Stomach (tissue), 4 donors: Measurements from ENCODE around the gene ACAA1.

Experiments used
- POLR2A ChIP-seq, 4 donors: fragments of 450-650 bp; IDR thresholded peaks; one replicate each; pipeline ENCODE4 v1.6.1; 2016; ENCODE audit warnings: antibody characterized with exemption in 4 of 4, control low read depth in 2 of 4, mild to moderate bottlenecking in 1 of 4, moderate library complexity in 1 of 4
- POLR2AphosphoS5 ChIP-seq, 3 donors: sonication (generic); formaldehyde crosslinking; IDR thresholded peaks; one replicate each; pipeline ENCODE4 v1.6.1; 2016; ENCODE audit warnings: antibody characterized with exemption in 3 of 3
- TF ChIP-seq, protein P1 (sequence below), 7 experiments: fragments of 450-650 bp in 4 of 7; fragments of 200-600 bp in 3 of 7; sonication (generic) in 3 of 7; IDR thresholded peaks; one replicate each; pipeline ENCODE4 v1.5.1; 2016 to 2019; ENCODE audit warnings: antibody characterized with exemption in 7 of 7, control low read depth in 2 of 7, mild to moderate bottlenecking in 1 of 7

GRCh38 chr3:38110314-38111050, 26.4 kb downstream of the ACAA1 start:
- TF ChIP-seq POLR2A (IDR thresholded peaks at IDR 0.05) (no peak), POLR2AphosphoS5 (IDR thresholded peaks at IDR 0.05) (no peak)
- TF ChIP-seq, protein P1, sequence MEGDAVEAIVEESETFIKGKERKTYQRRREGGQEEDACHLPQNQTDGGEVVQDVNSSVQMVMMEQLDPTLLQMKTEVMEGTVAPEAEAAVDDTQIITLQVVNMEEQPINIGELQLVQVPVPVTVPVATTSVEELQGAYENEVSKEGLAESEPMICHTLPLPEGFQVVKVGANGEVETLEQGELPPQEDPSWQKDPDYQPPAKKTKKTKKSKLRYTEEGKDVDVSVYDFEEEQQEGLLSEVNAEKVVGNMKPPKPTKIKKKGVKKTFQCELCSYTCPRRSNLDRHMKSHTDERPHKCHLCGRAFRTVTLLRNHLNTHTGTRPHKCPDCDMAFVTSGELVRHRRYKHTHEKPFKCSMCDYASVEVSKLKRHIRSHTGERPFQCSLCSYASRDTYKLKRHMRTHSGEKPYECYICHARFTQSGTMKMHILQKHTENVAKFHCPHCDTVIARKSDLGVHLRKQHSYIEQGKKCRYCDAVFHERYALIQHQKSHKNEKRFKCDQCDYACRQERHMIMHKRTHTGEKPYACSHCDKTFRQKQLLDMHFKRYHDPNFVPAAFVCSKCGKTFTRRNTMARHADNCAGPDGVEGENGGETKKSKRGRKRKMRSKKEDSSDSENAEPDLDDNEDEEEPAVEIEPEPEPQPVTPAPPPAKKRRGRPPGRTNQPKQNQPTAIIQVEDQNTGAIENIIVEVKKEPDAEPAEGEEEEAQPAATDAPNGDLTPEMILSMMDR (IDR thresholded peaks at IDR 0.05): no peak
